HepG2 (cell line): ENCODE measurements around the gene SP6.

Source experiments
- ATAD3A ChIP-seq: sonication (generic); formaldehyde crosslinking; IDR thresholded peaks from 2 replicates; pipeline ENCODE4 v1.4.0; 2020; ENCODE audit warnings: missing genetic modification reagents
- BORCS8-MEF2B ChIP-seq: sonication (generic); formaldehyde crosslinking; IDR thresholded peaks from 2 replicates; pipeline ENCODE4 v1.8.0; 2022; ENCODE audit warnings: mild to moderate bottlenecking, missing genetic modification reagents
- CTCF ChIP-seq: sonication (generic); formaldehyde crosslinking; IDR thresholded peaks from 2 replicates; pipeline ENCODE4 v1.5.0; 2020; ENCODE audit warnings: mild to moderate bottlenecking, missing genetic modification reagents, moderate library complexity
- HCFC1 ChIP-seq: fragments of 150-350 bp; IDR thresholded peaks from 2 replicates; pipeline ENCODE4 v1.6.1; 2014; ENCODE audit warnings: low read depth, low read length
- HDAC1 ChIP-seq: sonication (generic); formaldehyde crosslinking; IDR thresholded peaks from 2 replicates; pipeline ENCODE4 v1.5.1; 2020; ENCODE audit warnings: mild to moderate bottlenecking, missing genetic modification reagents
- KMT2B ChIP-seq: IDR thresholded peaks from 2 replicates; pipeline ENCODE4 v1.6.1; 2016; ENCODE audit warnings: missing genetic modification reagents, missing compliant biosample characterization
- NFKBIZ ChIP-seq: IDR thresholded peaks from 2 replicates; pipeline ENCODE4 v1.6.1; 2018; ENCODE audit warnings: missing genetic modification reagents, missing compliant biosample characterization
- PPARG ChIP-seq: conservative IDR thresholded peaks from 2 replicates; pipeline ENCODE4 v1.6.1; 2016; ENCODE audit warnings: missing biosample characterization, missing genetic modification reagents
- SRF ChIP-seq: IDR thresholded peaks from 2 replicates; pipeline ENCODE4 v1.6.1; 2011; ENCODE audit warnings: mild to moderate bottlenecking, low read depth, low read length, moderate library complexity
- U2AF1 ChIP-seq: fragments of 200-400 bp; formaldehyde crosslinking; optimal IDR thresholded peaks from 2 replicates; pipeline ENCODE3; 2017; ENCODE audit warnings: mild to moderate bottlenecking, low read depth, low read length
- ZNF639 ChIP-seq: conservative IDR thresholded peaks from 2 replicates; pipeline ENCODE4 v1.6.1; 2018; ENCODE audit warnings: missing genetic modification reagents
- ZNF652 ChIP-seq: IDR thresholded peaks from 2 replicates; pipeline ENCODE4 v1.6.1; 2016; ENCODE audit warnings: low read depth, borderline replicate concordance
- ZSCAN30 ChIP-seq: sonication (generic); formaldehyde crosslinking; IDR thresholded peaks from 2 replicates; pipeline ENCODE4 v1.5.0; 2020; ENCODE audit warnings: mild to moderate bottlenecking, missing genetic modification reagents
- TF ChIP-seq, protein P1 (sequence below): sonication (generic); formaldehyde crosslinking; IDR thresholded peaks from 2 replicates; pipeline ENCODE4 v1.8.1; 2023; ENCODE audit warnings: mild to moderate bottlenecking, missing genetic modification reagents, borderline replicate concordance

DNA sequence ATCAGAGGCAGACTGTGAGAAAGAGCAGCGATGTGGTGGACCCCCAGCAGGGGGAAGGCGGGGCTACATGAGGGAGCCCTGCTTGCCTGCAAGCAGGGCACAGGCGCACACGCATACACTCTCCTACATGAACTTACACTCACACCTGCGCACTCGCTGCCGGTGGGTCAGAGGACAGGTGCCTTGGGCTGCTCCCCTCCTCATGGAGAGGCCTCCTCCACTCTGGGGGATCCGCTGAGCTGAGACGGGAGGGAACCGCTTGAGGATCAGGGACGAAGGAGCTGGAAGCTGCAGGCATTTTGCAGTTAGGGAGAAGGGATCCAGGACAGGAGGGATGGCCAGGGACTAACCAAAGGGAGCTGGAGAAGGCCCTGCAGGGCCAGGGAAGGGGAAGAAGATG, 43.5 kb downstream of the SP6 start:
- TF ChIP-seq U2AF1 (no peak), ZSCAN30 (CRISPR knock-in tag) (no peak), ATAD3A (CRISPR knock-in tag) (no peak), ZNF639 (CRISPR knock-in tag) (no peak), KMT2B (CRISPR knock-in tag) (no peak), BORCS8-MEF2B (CRISPR knock-in tag) (no peak), HCFC1 (no peak), HDAC1 (CRISPR knock-in tag) (no peak), SRF (no peak), ZNF652 (no peak), NFKBIZ (CRISPR knock-in tag) (no peak), PPARG (no peak), CTCF (CRISPR knock-in tag) (no peak)
- TF ChIP-seq, protein P1, sequence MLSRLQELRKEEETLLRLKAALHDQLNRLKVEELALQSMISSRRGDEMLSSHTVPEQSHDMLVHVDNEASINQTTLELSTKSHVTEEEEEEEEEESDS (CRISPR knock-in tag) = no peak
